ENCODE measurements around the gene FAM13A.

The FAM13A gene

GRCh38 chr4:88738180-88738579 lies 318.8 kb downstream of the FAM13A start:
- peak in 2 of 6 experiments; percentile 18 to 33 for DNase-seq

- DNase-seq, result peak in 4 of 6 experiments; percentile 7 to 68 (median 60)
Measured at GRCh38 chr4:88737307-88737941, 319.6 kb downstream of the FAM13A start.

GRCh38 chr4:88736264-88736663 lies 320.7 kb downstream of the FAM13A start:
- no peak for DNase-seq

- DNase-seq, result no peak
Measured at GRCh38 chr4:88735564-88735963, 321.4 kb downstream of the FAM13A start.

- no peak for DNase-seq
Measured at GRCh38 chr4:88734403-88734949, 322.5 kb downstream of the FAM13A start.

GRCh38 chr4:88732714-88733368 lies 324.1 kb downstream of the FAM13A start:
- DNase-seq, result no peak

GRCh38 chr4:88731381-88731780 lies 325.6 kb downstream of the FAM13A start:
- no peak for DNase-seq

- DNase-seq, result no peak
Measured at GRCh38 chr4:88730811-88731210, 326.2 kb downstream of the FAM13A start.

GRCh38 chr4:88729146-88729760 lies 327.7 kb downstream of the FAM13A start:
- no peak for DNase-seq

GRCh38 chr4:88728146-88728545 lies 328.8 kb downstream of the FAM13A start:
- DNase-seq, result no peak

GRCh38 chr4:88725986-88726385 lies 331.0 kb downstream of the FAM13A start:
- no peak for DNase-seq

GRCh38 chr4:88725143-88725542 lies 331.8 kb downstream of the FAM13A start:
- DNase-seq, result no peak

GRCh38 chr4:88724406-88724805 lies 332.6 kb downstream of the FAM13A start:
- no peak for DNase-seq

- DNase-seq, result no peak
Measured at GRCh38 chr4:88722828-88723227, 334.2 kb downstream of the FAM13A start.

GRCh38 chr4:88722276-88722780 lies 334.7 kb downstream of the FAM13A start:
- no peak for DNase-seq

- no peak for DNase-seq
Measured at GRCh38 chr4:88720451-88721428, 336.2 kb downstream of the FAM13A start.

- DNase-seq, result no peak
Measured at GRCh38 chr4:88719381-88719780, 337.6 kb downstream of the FAM13A start.

- no peak for DNase-seq
Measured at GRCh38 chr4:88718098-88718497, 338.9 kb downstream of the FAM13A start.

- no peak for DNase-seq
Measured at GRCh38 chr4:88713782-88714181, 343.2 kb downstream of the FAM13A start.

- no peak for DNase-seq
Measured at GRCh38 chr4:88709989-88710388, 347.0 kb downstream of the FAM13A start.

GRCh38 chr4:88706574-88706973 lies 350.4 kb downstream of the FAM13A start:
- DNase-seq, result no peak

- no peak for DNase-seq
Measured at GRCh38 chr4:88705805-88706492, 351.0 kb downstream of the FAM13A start.

All from stimulated activated naive CD4-positive, alpha-beta T cell (primary cell).